AG10803 (cell line): ENCODE data around the gene BOK.
"Not testable (repeated sequence)": the region's sequence is repeated elsewhere in the genome, so short reads cannot be mapped to it uniquely, and the experiment has no call there.

ENCODE experiments used
- DNase-seq: peaks from one replicate; pipeline ENCODE4 v3.0.0; 2010; ENCODE audit warnings: low read depth
- H3K4me3 ChIP-seq: 2 replicates; pipeline ENCODE4 v1.5.1; 2011; ENCODE audit warnings: mild to moderate bottlenecking, low read length, control low read depth
- CTCF ChIP-seq: conservative IDR thresholded peaks from 2 replicates; pipeline ENCODE4 v1.5.1; 2011; ENCODE audit warnings: mild to moderate bottlenecking, low read length, control low read depth, inconsistent platforms

Gene BOK

GRCh38 chr2:241569831-241570281 lies 11.3 kb downstream of the BOK start:
- TF ChIP-seq CTCF = no peak
- DNase-seq = no peak
- H3K4me3 ChIP-seq = no peak overlapping the region

- H3K4me3 ChIP-seq = no peak overlapping the region
- DNase-seq = no peak
- TF ChIP-seq CTCF = no peak
Measured at GRCh38 chr2:241570961-241571581, 12.5 kb downstream of the BOK start.

GRCh38 chr2:241571821-241572620 lies 13.5 kb downstream of the BOK start:
- H3K4me3 ChIP-seq = no peak overlapping the region
- TF ChIP-seq CTCF = no peak
- DNase-seq = no peak

- not testable (repeated sequence) for DNase-seq, H3K4me3 ChIP-seq
Measured at GRCh38 chr2:241572915-241573651, 14.5 kb downstream of the BOK start.

GRCh38 chr2:241573741-241574140 lies 15.2 kb downstream of the BOK start:
- no peak overlapping the region for H3K4me3 ChIP-seq
- no peak for DNase-seq
- no peak for TF ChIP-seq CTCF

- H3K4me3 ChIP-seq = no peak overlapping the region
- DNase-seq = no peak
- TF ChIP-seq CTCF = no peak
Measured at GRCh38 chr2:241574911-241575623, 16.5 kb downstream of the BOK start.
